K562 (cell line): ENCODE measurements around the gene NDOR1. TPM values are rescaled to one million over a fixed set of nuclear protein-coding genes. Genes with fewer than 3 reads are reported as not detected.
A peak's percentile ranks its signal among the peaks of the same experiment; 100 is the strongest.

Source experiments
- ARID1B ChIP-seq: fragments of 450-650 bp; IDR thresholded peaks from 2 replicates; pipeline ENCODE4 v1.6.1; 2016; ENCODE audit warnings: antibody characterized with exemption, mild to moderate bottlenecking, inconsistent platforms
- BACH1 ChIP-seq: fragments of 200-800 bp; sonication (Bioruptor generic); IDR thresholded peaks from 2 replicates; pipeline ENCODE4 v1.6.1; 2016; ENCODE audit warnings: missing genetic modification characterization, missing compliant biosample characterization
- CHCHD3 ChIP-seq: fragments of 250-450 bp; sonication (Bioruptor Pico); IDR thresholded peaks from 2 replicates; pipeline ENCODE4 v2.1.2; 2022; ENCODE audit warnings: mild to moderate bottlenecking
- FIP1L1 ChIP-seq: fragments of 200-400 bp; formaldehyde crosslinking; IDR thresholded peaks from 2 replicates; pipeline ENCODE4 v1.6.1; 2018; ENCODE audit warnings: mild to moderate bottlenecking, low read depth, low read length; ENCODE audit not compliant: poor library complexity, severe bottlenecking
- HEY1 ChIP-seq: fragments of 250-450 bp; sonication (Bioruptor Pico); IDR thresholded peaks from 2 replicates; pipeline ENCODE4 v1.5.0; 2020; ENCODE audit warnings: mild to moderate bottlenecking, moderate library complexity, borderline replicate concordance
- NFATC3 ChIP-seq: fragments of 450-650 bp; IDR thresholded peaks from 2 replicates; pipeline ENCODE4 v1.6.1; 2017; ENCODE audit warnings: mild to moderate bottlenecking
- PYGO2 ChIP-seq: fragments of 450-650 bp; IDR thresholded peaks from 2 replicates; pipeline ENCODE4 v1.6.1; 2016; ENCODE audit warnings: mild to moderate bottlenecking, missing genetic modification characterization, moderate library complexity, missing compliant biosample characterization
- RAD21 ChIP-seq, 2 experiments: fragments of 250-450 bp in 1 of 2; fragments of 450-650 bp in 1 of 2; sonication (Bioruptor Pico) in 1 of 2; formaldehyde crosslinking in 1 of 2; IDR thresholded peaks in 1 of 2; conservative IDR thresholded peaks in 1 of 2; 2 replicates each; pipeline versions ENCODE4 v1.4.0 to v1.8.0; 2020 to 2022; ENCODE audit warnings: mild to moderate bottlenecking in 2 of 2, moderate library complexity in 1 of 2
- RBM14 ChIP-seq: fragments of 200-400 bp; formaldehyde crosslinking; IDR thresholded peaks from 2 replicates; pipeline ENCODE4 v1.6.1; 2018; ENCODE audit warnings: low read depth, mild to moderate bottlenecking, low read length, moderate library complexity, borderline replicate concordance; ENCODE audit not compliant: insufficient read depth
- ZNF121 ChIP-seq: sonication (generic); formaldehyde crosslinking; conservative IDR thresholded peaks from 2 replicates; pipeline ENCODE4 v1.8.0; 2022; ENCODE audit warnings: missing genetic modification reagents
- polyA plus RNA-seq, 8 experiments: library from polyadenylated mRNA; depleted of rRNA in 4 of 8; stranded (reverse) in 5 of 8; unstranded in 3 of 8; fragments of >200 nt; fragmentation: Nextera tagmentation in 2 of 8; fragmentation: Illumina TruSeq in 1 of 8; extraction: Ambion mirVana in 2 of 8; extraction: Trizol in 1 of 8; gene quantifications; 2 replicates each; pipeline versions ENCODE4 v1.2.1 to v1.2.3, GENCODE V29; 2011 to 2014; ENCODE audit warnings: inconsistent platforms in 1 of 8, missing spikeins in 1 of 8
- total RNA-seq, 7 experiments: library from RNA; depleted of rRNA in 6 of 7; stranded (reverse); fragments of >200 nt in 6 of 7; fragmentation: Illumina TruSeq in 2 of 7; extraction: Trizol in 2 of 7; gene quantifications; 2 replicates each; pipeline versions ENCODE4 v1.2.1 to v1.2.3, GENCODE V29; 2011 to 2021; ENCODE audit warnings: low replicate concordance in 1 of 7
- TF ChIP-seq, protein P1 (sequence below), 2 experiments: IDR thresholded peaks; 2 replicates each; pipeline ENCODE4 v1.6.1; 2011; ENCODE audit warnings: borderline replicate concordance in 1 of 2, control low read depth in 1 of 2, low read depth in 1 of 2, low read length in 1 of 2, mild to moderate bottlenecking in 1 of 2, mixed read lengths in 1 of 2, moderate library complexity in 1 of 2; ENCODE audit not compliant: insufficient read depth in 1 of 2, insufficient read length in 1 of 2, poor library complexity in 1 of 2, severe bottlenecking in 1 of 2; ENCODE audit errors: extremely low read depth in 1 of 2
- TF ChIP-seq, protein P2 (sequence below): sonication (generic); formaldehyde crosslinking; IDR thresholded peaks from 2 replicates; pipeline ENCODE4 v1.9.0; 2022; ENCODE audit warnings: mild to moderate bottlenecking, missing genetic modification reagents
- TF ChIP-seq, protein P3 (sequence below), 2 experiments: fragments of 450-650 bp; formaldehyde crosslinking in 1 of 2; IDR thresholded peaks; 2 replicates each; pipeline versions ENCODE4 v1.4.0 to v1.6.1; 2014 to 2020; ENCODE audit warnings: mild to moderate bottlenecking in 2 of 2, borderline replicate concordance in 1 of 2, low read depth in 1 of 2
- TF ChIP-seq, protein P4 (sequence below): IDR thresholded peaks from 2 replicates; pipeline ENCODE4 v1.6.1; 2011; ENCODE audit not compliant: insufficient read length; ENCODE audit errors: extremely low read depth

NDOR1 gene
- total and polyA plus RNA-seq, 9 of the 15 experiments (the other 6 are each of a cell fraction or from before 2014, with no cell fraction given), result 0.06 to 36.9 (median 6.9) TPM

DNA sequence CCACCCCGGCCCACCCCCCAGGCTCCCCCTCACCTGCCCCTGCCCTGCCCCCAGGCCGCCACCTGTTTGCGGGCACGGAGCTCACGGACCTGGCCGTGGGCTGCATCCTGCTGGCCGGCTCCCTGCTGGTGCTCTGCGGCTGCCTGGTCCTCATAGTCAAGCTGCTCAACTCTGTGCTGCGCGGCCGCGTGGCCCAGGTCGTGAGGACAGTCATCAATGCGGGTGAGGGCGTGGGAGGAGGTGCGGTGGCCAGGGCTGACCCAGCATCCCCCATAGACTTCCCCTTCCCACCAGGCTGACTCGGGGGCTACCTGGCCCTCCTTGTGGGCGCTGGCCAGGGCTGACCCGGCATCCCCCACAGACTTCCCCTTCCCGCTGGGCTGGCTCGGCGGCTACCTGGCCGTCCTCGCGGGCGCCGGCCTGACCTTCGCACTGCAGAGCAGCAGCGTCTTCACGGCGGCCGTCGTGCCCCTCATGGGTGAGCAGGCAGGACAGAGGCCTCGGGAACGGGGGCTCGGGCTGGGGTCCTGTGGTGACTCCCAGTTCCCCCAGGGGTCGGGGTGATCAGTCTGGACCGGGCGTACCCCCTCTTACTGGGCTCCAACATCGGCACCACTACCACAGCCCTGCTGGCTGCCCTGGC is 28.7 kb downstream of the NDOR1 start (continued):
- no peak for TF ChIP-seq RBM14
- no peak for TF ChIP-seq ARID1B
- TF ChIP-seq, protein P1, sequence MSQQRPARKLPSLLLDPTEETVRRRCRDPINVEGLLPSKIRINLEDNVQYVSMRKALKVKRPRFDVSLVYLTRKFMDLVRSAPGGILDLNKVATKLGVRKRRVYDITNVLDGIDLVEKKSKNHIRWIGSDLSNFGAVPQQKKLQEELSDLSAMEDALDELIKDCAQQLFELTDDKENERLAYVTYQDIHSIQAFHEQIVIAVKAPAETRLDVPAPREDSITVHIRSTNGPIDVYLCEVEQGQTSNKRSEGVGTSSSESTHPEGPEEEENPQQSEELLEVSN (IDR thresholded peaks at IDR 0.05; ENCODE audit: borderline replicate concordance in 1 of 2, extremely low read depth in 1 of 2, insufficient read depth in 1 of 2, insufficient read length in 1 of 2, low read depth in 1 of 2, low read length in 1 of 2, poor library complexity in 1 of 2, severe bottlenecking in 1 of 2), result peak in 1 of 2 experiments; percentile 61
- TF ChIP-seq, protein P2, sequence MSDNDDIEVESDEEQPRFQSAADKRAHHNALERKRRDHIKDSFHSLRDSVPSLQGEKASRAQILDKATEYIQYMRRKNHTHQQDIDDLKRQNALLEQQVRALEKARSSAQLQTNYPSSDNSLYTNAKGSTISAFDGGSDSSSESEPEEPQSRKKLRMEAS (CRISPR knock-in tag), result peak; percentile 68; the same call in 1 of the 2 replicates
- TF ChIP-seq CHCHD3 (CRISPR knock-in tag), result no peak
- TF ChIP-seq PYGO2, result no peak
- TF ChIP-seq RAD21 (CRISPR knock-in tag; conservative IDR thresholded peaks at IDR 0.05 in 1 of 2, IDR thresholded peaks at IDR 0.05 in 1 of 2), result no peak
- peak; percentile 21 for TF ChIP-seq FIP1L1
- TF ChIP-seq, protein P3, sequence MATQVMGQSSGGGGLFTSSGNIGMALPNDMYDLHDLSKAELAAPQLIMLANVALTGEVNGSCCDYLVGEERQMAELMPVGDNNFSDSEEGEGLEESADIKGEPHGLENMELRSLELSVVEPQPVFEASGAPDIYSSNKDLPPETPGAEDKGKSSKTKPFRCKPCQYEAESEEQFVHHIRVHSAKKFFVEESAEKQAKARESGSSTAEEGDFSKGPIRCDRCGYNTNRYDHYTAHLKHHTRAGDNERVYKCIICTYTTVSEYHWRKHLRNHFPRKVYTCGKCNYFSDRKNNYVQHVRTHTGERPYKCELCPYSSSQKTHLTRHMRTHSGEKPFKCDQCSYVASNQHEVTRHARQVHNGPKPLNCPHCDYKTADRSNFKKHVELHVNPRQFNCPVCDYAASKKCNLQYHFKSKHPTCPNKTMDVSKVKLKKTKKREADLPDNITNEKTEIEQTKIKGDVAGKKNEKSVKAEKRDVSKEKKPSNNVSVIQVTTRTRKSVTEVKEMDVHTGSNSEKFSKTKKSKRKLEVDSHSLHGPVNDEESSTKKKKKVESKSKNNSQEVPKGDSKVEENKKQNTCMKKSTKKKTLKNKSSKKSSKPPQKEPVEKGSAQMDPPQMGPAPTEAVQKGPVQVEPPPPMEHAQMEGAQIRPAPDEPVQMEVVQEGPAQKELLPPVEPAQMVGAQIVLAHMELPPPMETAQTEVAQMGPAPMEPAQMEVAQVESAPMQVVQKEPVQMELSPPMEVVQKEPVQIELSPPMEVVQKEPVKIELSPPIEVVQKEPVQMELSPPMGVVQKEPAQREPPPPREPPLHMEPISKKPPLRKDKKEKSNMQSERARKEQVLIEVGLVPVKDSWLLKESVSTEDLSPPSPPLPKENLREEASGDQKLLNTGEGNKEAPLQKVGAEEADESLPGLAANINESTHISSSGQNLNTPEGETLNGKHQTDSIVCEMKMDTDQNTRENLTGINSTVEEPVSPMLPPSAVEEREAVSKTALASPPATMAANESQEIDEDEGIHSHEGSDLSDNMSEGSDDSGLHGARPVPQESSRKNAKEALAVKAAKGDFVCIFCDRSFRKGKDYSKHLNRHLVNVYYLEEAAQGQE (IDR thresholded peaks at IDR 0.05; ENCODE audit: borderline replicate concordance), result no peak
- TF ChIP-seq, protein P3 (CRISPR knock-in tag; IDR thresholded peaks at IDR 0.05; ENCODE audit: low read depth), result 0 out of 2 replicates have a peak, but pooled peaks have one; percentile 17
- no peak for TF ChIP-seq HEY1 (CRISPR knock-in tag)
- TF ChIP-seq BACH1 (tag), result no peak
- TF ChIP-seq, protein P4, sequence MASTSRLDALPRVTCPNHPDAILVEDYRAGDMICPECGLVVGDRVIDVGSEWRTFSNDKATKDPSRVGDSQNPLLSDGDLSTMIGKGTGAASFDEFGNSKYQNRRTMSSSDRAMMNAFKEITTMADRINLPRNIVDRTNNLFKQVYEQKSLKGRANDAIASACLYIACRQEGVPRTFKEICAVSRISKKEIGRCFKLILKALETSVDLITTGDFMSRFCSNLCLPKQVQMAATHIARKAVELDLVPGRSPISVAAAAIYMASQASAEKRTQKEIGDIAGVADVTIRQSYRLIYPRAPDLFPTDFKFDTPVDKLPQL, result no peak
- no peak for TF ChIP-seq ZNF121 (CRISPR knock-in tag)
- no peak for TF ChIP-seq NFATC3
